ENCODE measurements around the gene FAM9A. TPM values are rescaled to one million over a fixed set of nuclear protein-coding genes. Genes with fewer than 3 reads are reported as not detected.

FAM9A gene
- total and polyA plus RNA-seq, 2 of the 8 experiments (the other 6 are each of a cell fraction or from before 2014, with no cell fraction given) = not detected

DNA sequence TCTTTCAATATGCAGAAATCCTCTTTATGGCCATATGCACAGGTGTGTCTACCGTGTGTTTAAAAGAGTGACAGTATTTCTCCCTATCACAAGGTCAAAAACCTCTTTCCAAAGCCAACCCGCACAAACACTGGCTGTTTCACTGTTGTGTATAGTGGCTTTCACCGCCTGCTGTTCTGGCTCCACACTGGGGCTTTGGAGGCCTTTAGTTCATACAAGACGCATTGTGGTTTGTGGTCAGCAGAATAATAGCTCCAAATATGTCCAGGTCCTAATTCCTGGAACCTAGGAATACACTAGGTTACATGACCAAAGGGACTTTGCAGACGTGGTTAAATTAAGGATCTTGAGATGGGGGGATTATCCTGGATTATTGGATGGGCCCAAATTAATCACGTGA is 40.7 kb upstream of the FAM9A start:
- no peak overlapping the region for H4K8ac ChIP-seq (ENCODE audit: extremely low read depth, insufficient read depth, low read length)
- no peak overlapping the region for H3K18ac ChIP-seq (ENCODE audit: extremely low read depth, low read length)
- H3K14ac ChIP-seq (ENCODE audit: insufficient read length) = no peak overlapping the region
- H3K4me2 ChIP-seq (ENCODE audit: insufficient read depth in 1 of 2, low read depth in 2 of 2, low read length in 2 of 2) = no peak overlapping the region
- no peak overlapping the region for H4K5ac ChIP-seq (ENCODE audit: insufficient read length, low read depth, low read length)
- H2BK15ac ChIP-seq (ENCODE audit: low read length) = no peak overlapping the region
- no peaks in the 10 kb centered on the region for H3K36me3 ChIP-seq (ENCODE audit: control insufficient read depth in 2 of 4, insufficient read depth in 4 of 4, low read length in 3 of 4)
- no peak overlapping the region for H3K4me3 ChIP-seq (ENCODE audit: extremely low read depth in 1 of 4, insufficient read depth in 2 of 4, low read depth in 3 of 4, low read length in 4 of 4)
- no peak overlapping the region for H3K23ac ChIP-seq (ENCODE audit: insufficient read length)
- H2BK5ac ChIP-seq (ENCODE audit: low read depth, low read length) = no peak overlapping the region
- no peaks in the 10 kb centered on the region for H4K20me1 ChIP-seq (replicated peaks in 1 of 2; ENCODE audit: control insufficient read depth in 1 of 2, insufficient read depth in 2 of 2, low read length in 2 of 2)
- no peaks in the 10 kb centered on the region for H3K9me3 ChIP-seq (ENCODE audit: insufficient read depth in 2 of 2, low read depth in 1 of 2, low read length in 1 of 2)
- no peak overlapping the region for H3K56ac ChIP-seq (replicated peaks; ENCODE audit: insufficient read length, low read depth, low read length)
- H2BK120ac ChIP-seq (replicated peaks; ENCODE audit: low read depth, low read length) = no peak overlapping the region
- no peak overlapping the region for H2BK12ac ChIP-seq (ENCODE audit: low read depth, low read length)
- no peak overlapping the region for H2AK5ac ChIP-seq (ENCODE audit: low read depth, low read length)
- WGBS, 2 experiments (ENCODE audit: extremely low coverage in 1 of 2, insufficient coverage in 1 of 2, insufficient read length in 1 of 2, insufficient replicate concordance in 2 of 2, low coverage in 1 of 2, low lambda C conversion rate in 2 of 2, missing lambda C conversion rate in 1 of 2) = 85% methylated on average over 6 of the region's 6 CpGs; no CpG with 5 or more reads in 1 of the 2 experiments
- no peaks in the 10 kb centered on the region for H3K27me3 ChIP-seq (replicated peaks in 1 of 4; ENCODE audit: control insufficient read depth in 3 of 4, extremely low read depth in 1 of 4, insufficient read depth in 3 of 4, low read length in 3 of 4)
- H4K91ac ChIP-seq (replicated peaks; ENCODE audit: insufficient read length, low read length) = no peak overlapping the region
- TF ChIP-seq BRCA1 (IDR thresholded peaks at IDR 0.05; ENCODE audit: low read depth, low read length) (no peak), POU5F1 (IDR thresholded peaks at IDR 0.05; ENCODE audit: low read depth, low read length) (no peak), CHD2 (IDR thresholded peaks at IDR 0.05; ENCODE audit: low read length) (no peak), SIN3A (conservative IDR thresholded peaks at IDR 0.05 in 1 of 2, IDR thresholded peaks at IDR 0.05 in 1 of 2; ENCODE audit: low read depth in 1 of 2, low read length in 2 of 2) (no peak), JUND (IDR thresholded peaks at IDR 0.05; ENCODE audit: low read length) (no peak), PHF8 (conservative IDR thresholded peaks at IDR 0.05; ENCODE audit: low read depth, low read length) (no peak), CEBPB (IDR thresholded peaks at IDR 0.05; ENCODE audit: low read depth, low read length) (no peak), ASH2L (IDR thresholded peaks at IDR 0.05; ENCODE audit: low read length) (no peak), SP1 (IDR thresholded peaks at IDR 0.05; ENCODE audit: low read depth, low read length) (no peak), TAF7 (optimal IDR thresholded peaks at IDR 0.05; ENCODE audit: borderline replicate concordance, low read depth, low read length) (no peak), RAD21 (IDR thresholded peaks at IDR 0.05 in 1 of 2, conservative IDR thresholded peaks at IDR 0.05 in 1 of 2; ENCODE audit: low read depth in 2 of 2, low read length in 2 of 2) (no peak), JUN (IDR thresholded peaks at IDR 0.05; ENCODE audit: low read depth, low read length) (no peak)
- TF ChIP-seq, protein P1, sequence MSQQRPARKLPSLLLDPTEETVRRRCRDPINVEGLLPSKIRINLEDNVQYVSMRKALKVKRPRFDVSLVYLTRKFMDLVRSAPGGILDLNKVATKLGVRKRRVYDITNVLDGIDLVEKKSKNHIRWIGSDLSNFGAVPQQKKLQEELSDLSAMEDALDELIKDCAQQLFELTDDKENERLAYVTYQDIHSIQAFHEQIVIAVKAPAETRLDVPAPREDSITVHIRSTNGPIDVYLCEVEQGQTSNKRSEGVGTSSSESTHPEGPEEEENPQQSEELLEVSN (IDR thresholded peaks at IDR 0.05) = no peak
- H3K79me1 ChIP-seq (ENCODE audit: low read depth, low read length) = no peaks in the 10 kb centered on the region
- H3K23me2 ChIP-seq (ENCODE audit: low read depth, low read length) = no peaks in the 10 kb centered on the region
- no peak overlapping the region for H2BK20ac ChIP-seq (ENCODE audit: low read length)
- FAIRE-seq (no peak), DNase-seq (ENCODE audit: low read depth in 1 of 2, low spot score in 2 of 2) (no peak)
- no peak overlapping the region for H2AFZ ChIP-seq (ENCODE audit: low read length)
- no peaks in the 10 kb centered on the region for H3K79me2 ChIP-seq (ENCODE audit: control insufficient read depth in 1 of 2, insufficient read depth in 2 of 2, low read length in 2 of 2)
- no peaks in the 10 kb centered on the region for H3K4me1 ChIP-seq (replicated peaks in 1 of 4; ENCODE audit: control insufficient read depth in 3 of 4, insufficient read depth in 4 of 4, low read length in 3 of 4)
- H3K4ac ChIP-seq (replicated peaks; ENCODE audit: insufficient read length, low read depth, low read length) = no peak overlapping the region
- H3K9ac ChIP-seq (replicated peaks in 1 of 4; ENCODE audit: extremely low read depth in 1 of 4, low read depth in 3 of 4, low read length in 3 of 4) = no peak overlapping the region
- ChIA-PET POLR2A (ENCODE audit: partially characterized antibody) (no interaction called here), CTCF (ENCODE audit: partially characterized antibody) (interaction anchor here (1.9 to 2.0 kb wide), 2 partner anchors 12 to 21 kb away, joined by 4 to 6 read pairs; no protein-coding TSS in a partner anchor)
- H3K27ac ChIP-seq (ENCODE audit: low read depth, low read length) = no peak overlapping the region

Measured in H1 (cell line).